Hepatocyte (in vitro differentiated cells): Measurements from ENCODE around the gene XXYLT1. TPM values are rescaled to one million over a fixed set of nuclear protein-coding genes. Genes with fewer than 3 reads are reported as not detected.
A peak's percentile ranks its signal among the peaks of the same experiment; 100 is the strongest.

Experiments
- DNase-seq: peaks from one replicate; pipeline ENCODE4 v3.0.0-alpha.2; 2016; ENCODE audit warnings: low spot score
- H2AFZ ChIP-seq: fragments of 200-600 bp; sonication (generic); 2 replicates; pipeline ENCODE4 v1.6.0; 2016; ENCODE audit warnings: antibody characterized with exemption, mild to moderate bottlenecking
- H3K27ac ChIP-seq: fragments of 200-600 bp; sonication (generic); 2 replicates; pipeline ENCODE4 v1.5.1; 2016; ENCODE audit warnings: mild to moderate bottlenecking
- H3K27me3 ChIP-seq: fragments of 200-600 bp; sonication (generic); 2 replicates; pipeline ENCODE4 v1.6.1; 2016
- H3K36me3 ChIP-seq: fragments of 200-600 bp; sonication (generic); replicated peaks from 2 replicates; pipeline ENCODE4 v1.5.1; 2016; ENCODE audit warnings: low read depth; ENCODE audit not compliant: insufficient read depth
- H3K4me1 ChIP-seq: fragments of 200-600 bp; sonication (generic); 2 replicates; pipeline ENCODE4 v1.5.1; 2016; ENCODE audit warnings: mild to moderate bottlenecking, moderate library complexity; ENCODE audit not compliant: insufficient read depth
- H3K4me2 ChIP-seq: fragments of 200-600 bp; sonication (generic); 2 replicates; pipeline ENCODE4 v1.6.0; 2016
- H3K4me3 ChIP-seq: fragments of 200-600 bp; sonication (generic); 2 replicates; pipeline ENCODE4 v1.5.1; 2016; ENCODE audit warnings: mild to moderate bottlenecking
- H3K79me2 ChIP-seq: fragments of 200-600 bp; sonication (generic); 2 replicates; pipeline ENCODE4 v1.6.0; 2017; ENCODE audit warnings: mild to moderate bottlenecking
- H3K9me2 ChIP-seq: fragments of 200-600 bp; sonication (generic); replicated peaks from 2 replicates; pipeline ENCODE4 v1.6.0; 2017; ENCODE audit warnings: mild to moderate bottlenecking; ENCODE audit not compliant: insufficient read depth
- H3K9me3 ChIP-seq: fragments of 200-600 bp; sonication (generic); 2 replicates; pipeline ENCODE4 v1.5.1; 2016; ENCODE audit warnings: low read depth, mild to moderate bottlenecking
- H4K20me1 ChIP-seq: fragments of 200-600 bp; sonication (generic); 2 replicates; pipeline ENCODE4 v1.6.0; 2016; ENCODE audit warnings: mild to moderate bottlenecking; ENCODE audit not compliant: insufficient read depth, poor library complexity, severe bottlenecking
- EZH2 ChIP-seq: fragments of 200-600 bp; sonication (generic); IDR thresholded peaks from 2 replicates; pipeline ENCODE4 v1.6.1; 2016; ENCODE audit warnings: antibody characterized with exemption, mild to moderate bottlenecking, borderline replicate concordance
- EZH2phosphoT487 ChIP-seq: fragments of 200-600 bp; sonication (generic); IDR thresholded peaks from one replicate; pipeline ENCODE4 v1.6.1; 2018; ENCODE audit warnings: antibody characterized with exemption, mild to moderate bottlenecking, low read depth, moderate library complexity; ENCODE audit not compliant: unreplicated experiment, severe bottlenecking
- WGBS: methylation state at CpG from one replicate; pipeline ENCODE4 v1.1.6; 2016; ENCODE audit warnings: low lambda C conversion rate; ENCODE audit errors: missing lambda C conversion rate; 5-methylcytosine and 5-hydroxymethylcytosine counted together
- polyA plus RNA-seq: library from polyadenylated mRNA; unstranded; fragments of >200 nt; fragmentation: Nextera tagmentation; extraction: Ambion mirVana; gene quantifications from 2 replicates; pipeline ENCODE4 v1.2.1, GENCODE V29; 2016
- total RNA-seq: library from RNA; depleted of rRNA; stranded (reverse); fragments of >200 nt; gene quantifications from 2 replicates; pipeline ENCODE4 v1.2.3, GENCODE V29; 2014
- TF ChIP-seq, protein P1 (sequence below): fragments of 200-600 bp; sonication (generic); IDR thresholded peaks from 2 replicates; pipeline ENCODE4 v1.5.1; 2016; ENCODE audit warnings: antibody characterized with exemption, mild to moderate bottlenecking; ENCODE audit not compliant: poor library complexity

XXYLT1 gene
- total and polyA plus RNA-seq, 2 experiments from 2014 or later: 20.9 to 25.6 TPM

DNA sequence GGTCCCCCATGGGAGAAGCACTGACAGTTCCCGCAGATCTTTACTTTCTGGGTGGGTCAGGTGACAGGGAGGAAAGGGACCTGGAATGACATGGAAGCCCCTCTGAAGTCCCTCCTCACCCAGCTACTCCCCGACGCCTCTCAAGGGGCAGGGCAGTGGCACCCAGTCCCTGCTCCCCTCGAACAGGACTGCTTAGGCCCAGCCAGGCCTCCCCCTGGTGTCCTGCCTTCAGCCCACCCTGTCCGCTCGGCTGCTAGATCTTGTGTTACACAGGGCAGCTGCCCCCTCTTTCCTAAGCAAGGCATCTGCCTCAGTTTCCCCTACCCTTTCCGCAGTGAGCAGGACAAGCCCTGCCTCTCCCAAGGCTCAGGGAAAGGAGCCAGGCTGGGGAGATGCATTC lies 226.5 kb downstream of the XXYLT1 start:
- no peak overlapping the region for H3K4me3 ChIP-seq
- no peaks in the 10 kb centered on the region for H3K9me2 ChIP-seq
- H3K4me2 ChIP-seq: no peak overlapping the region
- H3K36me3 ChIP-seq: no peaks in the 10 kb centered on the region
- no peaks in the 10 kb centered on the region for H3K9me3 ChIP-seq
- DNase-seq: no peak
- WGBS: 95% methylated on average over 7 of the region's 7 CpGs
- H2AFZ ChIP-seq: no peak overlapping the region
- TF ChIP-seq, protein P1, sequence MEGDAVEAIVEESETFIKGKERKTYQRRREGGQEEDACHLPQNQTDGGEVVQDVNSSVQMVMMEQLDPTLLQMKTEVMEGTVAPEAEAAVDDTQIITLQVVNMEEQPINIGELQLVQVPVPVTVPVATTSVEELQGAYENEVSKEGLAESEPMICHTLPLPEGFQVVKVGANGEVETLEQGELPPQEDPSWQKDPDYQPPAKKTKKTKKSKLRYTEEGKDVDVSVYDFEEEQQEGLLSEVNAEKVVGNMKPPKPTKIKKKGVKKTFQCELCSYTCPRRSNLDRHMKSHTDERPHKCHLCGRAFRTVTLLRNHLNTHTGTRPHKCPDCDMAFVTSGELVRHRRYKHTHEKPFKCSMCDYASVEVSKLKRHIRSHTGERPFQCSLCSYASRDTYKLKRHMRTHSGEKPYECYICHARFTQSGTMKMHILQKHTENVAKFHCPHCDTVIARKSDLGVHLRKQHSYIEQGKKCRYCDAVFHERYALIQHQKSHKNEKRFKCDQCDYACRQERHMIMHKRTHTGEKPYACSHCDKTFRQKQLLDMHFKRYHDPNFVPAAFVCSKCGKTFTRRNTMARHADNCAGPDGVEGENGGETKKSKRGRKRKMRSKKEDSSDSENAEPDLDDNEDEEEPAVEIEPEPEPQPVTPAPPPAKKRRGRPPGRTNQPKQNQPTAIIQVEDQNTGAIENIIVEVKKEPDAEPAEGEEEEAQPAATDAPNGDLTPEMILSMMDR: no peak
- TF ChIP-seq EZH2: no peak
- TF ChIP-seq EZH2phosphoT487: no peak
- H3K79me2 ChIP-seq: no peaks in the 10 kb centered on the region
- no peak overlapping the region for H3K27ac ChIP-seq
- H4K20me1 ChIP-seq: no peaks in the 10 kb centered on the region
- no peaks in the 10 kb centered on the region for H3K27me3 ChIP-seq
- no peaks in the 10 kb centered on the region for H3K4me1 ChIP-seq

DNA sequence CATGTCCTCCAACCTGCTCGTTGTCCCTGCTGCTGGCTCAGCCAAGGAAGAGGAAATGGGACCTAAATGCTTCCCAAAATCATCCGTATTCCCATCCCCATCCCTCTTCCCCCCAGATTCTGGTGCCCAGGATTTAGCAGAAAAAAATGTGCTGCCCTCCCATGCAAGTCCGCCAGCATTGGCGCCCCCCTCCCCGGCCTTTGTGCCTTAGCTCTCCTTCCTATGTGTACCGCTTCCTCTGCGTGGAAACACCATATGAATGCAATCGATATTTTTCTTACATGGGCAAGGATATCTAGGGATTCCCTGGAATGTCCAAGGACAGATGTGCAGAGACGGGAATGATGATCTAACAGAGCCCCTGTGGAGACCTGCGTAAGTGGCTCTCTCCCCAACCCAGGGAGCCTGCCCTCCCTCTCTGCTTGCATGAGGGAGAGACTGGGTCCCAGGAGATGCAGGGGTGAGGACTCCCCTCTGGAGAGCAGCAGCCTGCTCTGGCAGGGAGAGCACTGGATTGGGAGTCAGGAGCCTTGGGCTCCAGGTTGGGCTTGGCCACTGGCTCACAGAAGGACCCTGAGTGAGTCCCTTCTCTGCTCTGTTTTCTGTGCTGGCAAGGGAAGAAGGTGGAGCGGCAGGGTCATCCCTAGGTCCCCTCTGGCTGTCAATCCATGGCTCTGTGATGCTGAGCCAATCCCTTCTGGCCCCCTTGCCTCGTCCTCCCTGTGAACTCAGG lies 227.2 kb downstream of the XXYLT1 start:
- Histone ChIP-seq H3K36me3 (no peaks in the 10 kb centered on the region), H3K27ac (no peak overlapping the region), H3K9me3 (no peaks in the 10 kb centered on the region), H2AFZ (no peak overlapping the region), H3K4me1 (no peaks in the 10 kb centered on the region), H3K79me2 (no peaks in the 10 kb centered on the region), H3K27me3 (no peaks in the 10 kb centered on the region), H4K20me1 (no peaks in the 10 kb centered on the region), H3K4me3 (no peak overlapping the region), H3K9me2 (no peaks in the 10 kb centered on the region), H3K4me2 (no peak overlapping the region)
- TF ChIP-seq EZH2phosphoT487 (no peak), EZH2 (no peak)
- TF ChIP-seq, protein P1: no peak
- no peak for DNase-seq
- 79% methylated on average over 12 of the region's 12 CpGs for WGBS

DNA sequence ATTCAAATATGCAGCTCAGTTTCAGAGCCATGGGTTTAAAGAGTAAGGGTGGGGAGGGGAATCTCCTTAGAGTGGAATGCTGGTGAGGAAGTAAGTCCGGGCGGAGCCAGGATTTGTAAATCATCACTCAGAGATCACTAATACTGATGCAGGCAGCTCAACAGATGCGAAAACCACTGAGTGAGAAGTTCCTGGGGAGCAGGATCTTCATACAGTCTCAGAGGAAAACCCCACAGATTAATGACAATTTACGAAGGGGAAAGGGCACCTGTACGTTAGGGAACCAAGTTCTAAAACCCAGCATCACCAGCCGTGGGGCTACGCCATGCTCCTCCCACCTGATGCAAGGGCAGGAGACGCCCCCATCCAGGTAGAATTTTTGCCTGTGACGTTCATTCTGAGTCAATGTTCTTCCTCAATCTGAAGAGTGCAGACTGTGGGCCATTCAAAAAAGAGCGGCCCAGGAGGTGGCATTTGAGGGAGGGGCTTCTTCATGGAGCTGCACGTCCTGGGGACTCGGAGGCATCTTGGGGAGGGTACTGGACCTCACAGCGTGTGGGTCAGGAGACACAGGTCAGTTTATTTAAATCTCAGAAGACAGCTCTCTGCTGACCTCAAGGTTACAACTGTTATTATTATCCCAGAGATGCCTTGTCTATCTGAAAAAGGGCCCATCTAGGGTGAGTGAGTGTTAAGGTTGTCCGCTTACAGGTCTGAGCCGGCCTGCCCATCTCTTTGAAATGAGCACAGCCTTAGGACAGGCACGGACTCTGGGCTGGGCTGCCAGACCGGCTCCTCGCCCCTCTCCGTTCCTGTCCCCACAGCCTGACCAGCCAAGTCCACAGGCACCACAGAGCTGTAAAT lies 228.0 kb downstream of the XXYLT1 start:
- Histone ChIP-seq H3K36me3 (no peaks in the 10 kb centered on the region), H2AFZ (no peak overlapping the region), H3K27ac (no peak overlapping the region), H4K20me1 (no peaks in the 10 kb centered on the region), H3K79me2 (no peaks in the 10 kb centered on the region), H3K4me1 (no peaks in the 10 kb centered on the region), H3K4me3 (no peak overlapping the region), H3K9me3 (no peaks in the 10 kb centered on the region), H3K9me2 (no peaks in the 10 kb centered on the region), H3K27me3 (no peaks in the 10 kb centered on the region), H3K4me2 (no peak overlapping the region)
- TF ChIP-seq, protein P1: no peak
- TF ChIP-seq EZH2phosphoT487 (no peak), EZH2 (no peak)
- peak; percentile 8 for DNase-seq
- WGBS: 70% methylated on average over 19 of the region's 19 CpGs
